ENCODE measurements around the gene HES7.

HES7 gene

DNA sequence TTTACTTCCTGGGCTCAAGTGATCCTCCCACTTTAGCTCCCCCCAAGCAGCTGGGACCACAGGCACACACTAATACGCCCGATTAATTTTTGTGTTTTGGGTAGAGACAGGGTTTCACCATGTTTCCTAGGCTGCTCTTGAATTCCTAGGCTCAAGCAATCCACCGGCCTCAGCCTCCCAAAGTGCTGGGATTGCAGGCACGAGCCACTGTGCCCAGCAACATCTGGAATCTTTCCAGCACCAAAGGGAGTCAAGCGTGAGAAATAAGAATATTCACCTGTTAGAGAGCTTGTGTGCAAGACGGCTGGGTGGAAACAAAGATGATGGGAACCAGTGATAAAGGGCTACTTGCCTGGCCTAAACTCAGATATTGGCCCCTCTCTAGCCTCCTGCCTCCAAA, 22.2 kb downstream of the HES7 start:
- TF ChIP-seq, protein P1, sequence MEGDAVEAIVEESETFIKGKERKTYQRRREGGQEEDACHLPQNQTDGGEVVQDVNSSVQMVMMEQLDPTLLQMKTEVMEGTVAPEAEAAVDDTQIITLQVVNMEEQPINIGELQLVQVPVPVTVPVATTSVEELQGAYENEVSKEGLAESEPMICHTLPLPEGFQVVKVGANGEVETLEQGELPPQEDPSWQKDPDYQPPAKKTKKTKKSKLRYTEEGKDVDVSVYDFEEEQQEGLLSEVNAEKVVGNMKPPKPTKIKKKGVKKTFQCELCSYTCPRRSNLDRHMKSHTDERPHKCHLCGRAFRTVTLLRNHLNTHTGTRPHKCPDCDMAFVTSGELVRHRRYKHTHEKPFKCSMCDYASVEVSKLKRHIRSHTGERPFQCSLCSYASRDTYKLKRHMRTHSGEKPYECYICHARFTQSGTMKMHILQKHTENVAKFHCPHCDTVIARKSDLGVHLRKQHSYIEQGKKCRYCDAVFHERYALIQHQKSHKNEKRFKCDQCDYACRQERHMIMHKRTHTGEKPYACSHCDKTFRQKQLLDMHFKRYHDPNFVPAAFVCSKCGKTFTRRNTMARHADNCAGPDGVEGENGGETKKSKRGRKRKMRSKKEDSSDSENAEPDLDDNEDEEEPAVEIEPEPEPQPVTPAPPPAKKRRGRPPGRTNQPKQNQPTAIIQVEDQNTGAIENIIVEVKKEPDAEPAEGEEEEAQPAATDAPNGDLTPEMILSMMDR (IDR thresholded peaks at IDR 0.05; ENCODE audit: low read depth, low read length) = no peak
- H3K4me3 ChIP-seq (ENCODE audit: low read depth, low read length) = no peak overlapping the region

DNA sequence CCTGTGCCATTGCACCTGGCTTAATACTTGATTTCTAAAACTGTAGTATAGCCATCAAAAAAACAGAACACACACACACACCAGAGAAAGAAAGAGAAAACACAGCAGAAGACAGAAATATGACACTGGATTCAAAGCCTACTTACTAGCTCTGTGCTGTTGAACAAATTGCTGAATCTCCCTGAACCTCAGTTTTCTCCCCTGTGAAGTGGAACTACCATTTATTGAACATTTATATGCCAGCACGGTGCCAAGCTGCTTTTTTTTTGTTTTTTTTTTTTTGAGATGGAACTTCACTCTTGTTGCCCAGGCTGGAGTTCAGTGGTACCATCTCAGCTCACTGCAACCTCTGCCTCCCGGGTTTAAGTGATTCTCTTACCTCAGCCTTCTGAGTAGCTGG, 23.1 kb downstream of the HES7 start:
- TF ChIP-seq, protein P1 (IDR thresholded peaks at IDR 0.05; ENCODE audit: low read depth, low read length) = no peak
- no peak overlapping the region for H3K4me3 ChIP-seq (ENCODE audit: low read depth, low read length)

DNA sequence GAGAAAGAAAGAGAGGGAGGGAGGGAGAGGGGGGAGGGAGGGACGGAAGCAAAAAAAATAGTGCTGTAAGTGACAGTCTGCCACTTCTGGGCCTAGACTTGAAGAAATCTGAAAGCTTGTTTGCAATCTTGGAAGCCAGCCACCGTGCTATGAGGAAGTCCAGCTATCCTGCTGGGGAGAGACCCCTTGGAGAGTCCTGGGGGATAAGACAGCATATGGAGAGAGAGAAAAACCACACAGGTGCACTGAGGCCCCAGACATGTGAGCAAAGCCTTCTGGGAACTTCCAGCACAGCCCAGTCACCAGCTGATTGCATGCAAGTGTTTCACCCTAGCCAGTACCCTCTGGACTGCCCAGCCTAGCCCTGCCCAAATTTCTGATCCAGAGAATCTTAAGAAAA, 23.8 kb downstream of the HES7 start:
- TF ChIP-seq, protein P1 (IDR thresholded peaks at IDR 0.05; ENCODE audit: low read depth, low read length) = no peak
- no peak overlapping the region for H3K4me3 ChIP-seq (ENCODE audit: low read depth, low read length)

DNA sequence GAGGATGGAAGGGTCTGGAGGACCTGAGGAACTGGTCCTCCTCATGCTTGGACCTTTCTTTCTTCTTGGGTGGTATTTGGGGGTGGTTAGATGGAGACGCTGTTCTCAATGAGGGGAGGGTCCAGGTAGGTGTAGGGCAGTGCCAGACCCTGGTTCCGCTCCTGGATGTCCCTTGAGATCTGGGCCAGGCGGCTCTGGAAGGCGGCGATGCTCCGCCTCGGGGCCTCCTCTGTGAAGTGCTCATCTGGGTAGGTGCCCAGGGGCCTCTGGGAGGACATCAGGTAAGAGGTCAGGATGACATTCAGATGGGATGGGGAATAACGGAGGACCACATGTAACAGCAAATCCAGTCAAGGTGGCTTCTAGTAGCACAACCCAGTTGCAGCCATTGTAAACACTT, 27.4 kb downstream of the HES7 start:
- no peak overlapping the region for H3K4me3 ChIP-seq (ENCODE audit: low read depth, low read length)
- TF ChIP-seq, protein P1 (IDR thresholded peaks at IDR 0.05; ENCODE audit: low read depth, low read length) = no peak

DNA sequence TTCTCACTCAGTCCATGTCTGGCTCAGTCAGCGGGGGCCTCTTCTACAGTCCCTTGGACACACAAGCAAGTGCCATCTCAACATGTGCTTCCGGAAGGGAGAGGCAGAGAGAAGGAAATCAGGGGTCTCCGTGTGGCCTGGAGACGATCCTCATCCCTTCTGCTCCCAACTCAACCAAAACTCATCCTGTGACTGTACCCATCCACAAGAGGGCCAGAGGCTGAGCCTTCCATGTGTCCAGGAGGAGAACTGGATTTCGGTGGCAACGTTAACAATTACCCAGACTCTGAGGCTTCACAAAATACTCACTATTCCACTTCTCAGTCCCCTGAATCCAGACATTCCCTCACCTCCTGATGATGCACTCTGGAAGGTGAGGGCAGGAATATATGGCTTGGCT, 28.5 kb downstream of the HES7 start:
- H3K4me3 ChIP-seq (ENCODE audit: low read depth, low read length) = no peak overlapping the region
- TF ChIP-seq, protein P1 (IDR thresholded peaks at IDR 0.05; ENCODE audit: low read depth, low read length) = no peak

DNA sequence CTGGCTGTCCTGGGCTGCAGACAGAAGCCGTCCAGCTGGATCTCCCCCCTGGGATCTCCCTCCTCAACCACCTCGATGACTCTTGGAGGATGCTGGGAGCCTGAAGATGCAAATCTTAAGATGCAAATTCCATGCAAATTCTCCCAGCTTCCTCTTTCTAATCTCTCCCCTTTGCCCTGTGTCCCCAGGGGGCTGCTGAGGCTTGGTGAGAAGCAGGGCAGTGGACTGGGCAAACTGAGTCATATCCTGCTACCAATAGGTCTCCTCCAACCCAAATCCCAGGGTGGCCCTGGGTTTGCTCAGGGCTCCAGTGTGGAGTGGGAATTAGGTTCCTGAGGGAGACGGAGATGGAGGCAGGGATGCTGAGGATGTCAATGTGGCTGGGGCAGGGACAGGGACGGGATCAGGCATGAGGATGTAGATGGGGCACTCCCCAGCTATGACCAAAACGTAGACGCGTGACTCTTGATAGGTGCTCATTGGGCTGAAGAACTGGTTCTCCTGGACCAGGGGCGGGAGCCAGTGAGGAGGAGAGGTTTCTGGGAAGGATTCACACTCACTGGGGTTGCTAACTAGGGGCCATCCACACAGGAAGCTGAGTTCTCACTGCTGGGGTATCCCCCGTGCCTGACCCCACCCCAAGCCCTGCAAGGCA, 32.7 kb downstream of the HES7 start:
- H3K4me3 ChIP-seq (ENCODE audit: low read depth, low read length) = no peak overlapping the region
- TF ChIP-seq, protein P1 (IDR thresholded peaks at IDR 0.05; ENCODE audit: low read depth, low read length) = no peak

DNA sequence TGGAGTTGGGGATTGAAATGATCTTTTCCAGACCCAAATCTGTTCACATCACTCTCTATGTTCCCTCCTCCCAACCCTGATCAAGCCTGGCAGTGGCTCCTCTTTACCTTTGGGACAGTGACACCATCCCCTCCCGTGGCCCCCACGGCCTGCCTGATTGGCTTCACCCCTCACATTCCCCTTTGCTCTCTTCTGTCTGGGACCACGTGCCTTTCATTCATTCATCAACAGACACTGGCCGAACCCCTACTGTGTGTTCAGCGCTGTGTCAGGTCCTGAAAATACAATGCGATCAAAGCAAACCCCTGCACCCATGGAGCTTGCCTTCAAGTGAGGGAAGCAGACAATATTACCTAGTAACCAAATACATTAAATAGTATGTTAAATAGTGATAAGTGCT, 34.2 kb downstream of the HES7 start:
- TF ChIP-seq, protein P1 (IDR thresholded peaks at IDR 0.05; ENCODE audit: low read depth, low read length) = no peak
- H3K4me3 ChIP-seq (ENCODE audit: low read depth, low read length) = no peak overlapping the region
